K562 (cell line): ENCODE results near the gene EIF3K. TPM values are rescaled to one million over a fixed set of nuclear protein-coding genes. Genes with fewer than 3 reads are reported as not detected.

ENCODE experiments used
- HDAC3 ChIP-seq: fragments of 450-650 bp; IDR thresholded peaks from 2 replicates; pipeline ENCODE4 v1.6.1; 2018; ENCODE audit warnings: borderline replicate concordance, mild to moderate bottlenecking, moderate library complexity; ENCODE audit not compliant: partially characterized antibody
- HDAC8 ChIP-seq: fragments of 450-650 bp; IDR thresholded peaks from 2 replicates; pipeline ENCODE4 v1.6.1; 2016; ENCODE audit warnings: mild to moderate bottlenecking, missing genetic modification characterization, moderate library complexity, missing compliant biosample characterization
- MAFF ChIP-seq: IDR thresholded peaks from 2 replicates; pipeline ENCODE4 v1.6.1; 2012; ENCODE audit warnings: low read length, improper control_type of control experiment
- MAZ ChIP-seq, 2 experiments: fragments of 450-650 bp in 1 of 2; sonication (generic) in 1 of 2; formaldehyde crosslinking; IDR thresholded peaks in 1 of 2; conservative IDR thresholded peaks in 1 of 2; 2 replicates each; pipeline versions ENCODE4 v1.4.0 to v1.5.0; 2020; ENCODE audit warnings: mild to moderate bottlenecking in 1 of 2, missing genetic modification reagents in 1 of 2
- MLX ChIP-seq, 2 experiments: fragments of 450-650 bp in 1 of 2; sonication (generic) in 1 of 2; formaldehyde crosslinking; conservative IDR thresholded peaks; 2 replicates each; pipeline versions ENCODE4 v1.4.0 to v1.8.1; 2020 to 2022; ENCODE audit warnings: mild to moderate bottlenecking in 1 of 2, missing genetic modification reagents in 1 of 2
- NR2C1 ChIP-seq, 2 experiments: fragments of 450-650 bp; IDR thresholded peaks; 2 replicates each; pipeline ENCODE4 v1.6.1; 2017; ENCODE audit warnings: mild to moderate bottlenecking in 2 of 2, antibody characterized with exemption in 1 of 2, inconsistent platforms in 1 of 2, missing compliant biosample characterization in 1 of 2, missing genetic modification characterization in 1 of 2
- TAF9B ChIP-seq: fragments of 450-650 bp; IDR thresholded peaks from 2 replicates; pipeline ENCODE4 v1.6.1; 2018; ENCODE audit warnings: mild to moderate bottlenecking; ENCODE audit not compliant: partially characterized antibody
- ZNF143 ChIP-seq: sonication (generic); formaldehyde crosslinking; IDR thresholded peaks from 2 replicates; pipeline ENCODE4 v1.9.0; 2022; ENCODE audit warnings: mild to moderate bottlenecking, missing genetic modification reagents
- ZNF175 ChIP-seq: fragments of 200-800 bp; sonication (Bioruptor generic); IDR thresholded peaks from 2 replicates; pipeline ENCODE4 v1.6.1; 2016; ENCODE audit warnings: low read depth, mild to moderate bottlenecking, missing genetic modification characterization, missing compliant biosample characterization
- ZNF354B ChIP-seq: fragments of 250-450 bp; sonication (Bioruptor Pico); IDR thresholded peaks from 2 replicates; pipeline ENCODE4 v1.4.0; 2020
- ZNF561 ChIP-seq: fragments of 450-650 bp; formaldehyde crosslinking; conservative IDR thresholded peaks from 2 replicates; pipeline ENCODE4 v1.4.0; 2020; ENCODE audit warnings: mild to moderate bottlenecking, moderate library complexity
- ZNF717 ChIP-seq: fragments of 250-450 bp; sonication (Bioruptor Pico); IDR thresholded peaks from 2 replicates; pipeline ENCODE4 v1.5.0; 2021
- polyA plus RNA-seq, 8 experiments: library from polyadenylated mRNA; depleted of rRNA in 4 of 8; stranded (reverse) in 5 of 8; unstranded in 3 of 8; fragments of >200 nt; fragmentation: Nextera tagmentation in 2 of 8; fragmentation: Illumina TruSeq in 1 of 8; extraction: Ambion mirVana in 2 of 8; extraction: Trizol in 1 of 8; gene quantifications; 2 replicates each; pipeline versions ENCODE4 v1.2.1 to v1.2.3, GENCODE V29; 2011 to 2014; ENCODE audit warnings: inconsistent platforms in 1 of 8, missing spikeins in 1 of 8
- total RNA-seq, 7 experiments: library from RNA; depleted of rRNA in 6 of 7; stranded (reverse); fragments of >200 nt in 6 of 7; fragmentation: Illumina TruSeq in 2 of 7; extraction: Trizol in 2 of 7; gene quantifications; 2 replicates each; pipeline versions ENCODE4 v1.2.1 to v1.2.3, GENCODE V29; 2011 to 2021; ENCODE audit warnings: low replicate concordance in 1 of 7

EIF3K gene
- total and polyA plus RNA-seq, 9 of the 15 experiments (the other 6 are each of a cell fraction or from before 2014, with no cell fraction given): 387 to 1,827 (median 733) TPM

- no peak for TF ChIP-seq NR2C1 (IDR thresholded peaks at IDR 0.05)
- TF ChIP-seq NR2C1 (tag; IDR thresholded peaks at IDR 0.05): peak; percentile 41; the same call in 1 of the 2 replicates
- TF ChIP-seq ZNF717 (CRISPR knock-in tag): no peak
- TF ChIP-seq MAFF: peak; percentile 59
- TF ChIP-seq TAF9B: no peak
- no peak for TF ChIP-seq ZNF143
- no peak for TF ChIP-seq ZNF561 (CRISPR knock-in tag)
- TF ChIP-seq MLX (CRISPR knock-in tag; conservative IDR thresholded peaks at IDR 0.05): no peak
- no peak for TF ChIP-seq ZNF354B (CRISPR knock-in tag)
- TF ChIP-seq MAZ (CRISPR knock-in tag; conservative IDR thresholded peaks at IDR 0.05 in 1 of 2, IDR thresholded peaks at IDR 0.05 in 1 of 2): peak in 1 of 2 experiments; percentile 86; a peak in 3 of 4 replicates
- TF ChIP-seq ZNF175 (CRISPR knock-in tag): peak; percentile 98
- peak; percentile 98 for TF ChIP-seq HDAC3
- TF ChIP-seq HDAC8 (tag): 0 out of 2 replicates have a peak, but pooled peaks have one; percentile 18
Observed at GRCh38 chr19:38676023-38676877, 57.3 kb downstream of the EIF3K start (continued).
